ENCODE measurements around the gene KIAA1210.

KIAA1210 gene

GRCh38 chrX:119121341-119121740 lies 6.3 kb downstream of the KIAA1210 start:
- peaks cover 3% of the 10 kb centered on the region for H3K27me3 Mint-ChIP-seq (ENCODE audit: low read depth)
- H3K4me3 Mint-ChIP-seq: no peak overlapping the region
- H3K9me3 Mint-ChIP-seq: no peaks in the 10 kb centered on the region
- H3K4me1 Mint-ChIP-seq (ENCODE audit: low read depth): no peaks in the 10 kb centered on the region
- no peak overlapping the region for H3K27ac Mint-ChIP-seq
- no peaks in the 10 kb centered on the region for H3K36me3 Mint-ChIP-seq (ENCODE audit: low read depth)

GRCh38 chrX:119118780-119119395 lies 8.7 kb downstream of the KIAA1210 start:
- H3K4me1 Mint-ChIP-seq (ENCODE audit: low read depth): no peaks in the 10 kb centered on the region
- no peaks in the 10 kb centered on the region for H3K9me3 Mint-ChIP-seq
- H3K4me3 Mint-ChIP-seq: no peak overlapping the region
- H3K27me3 Mint-ChIP-seq (ENCODE audit: low read depth): peaks cover 3% of the 10 kb centered on the region
- H3K36me3 Mint-ChIP-seq (ENCODE audit: low read depth): no peaks in the 10 kb centered on the region
- no peak overlapping the region for H3K27ac Mint-ChIP-seq

- no peak overlapping the region for H3K27ac Mint-ChIP-seq
- H3K27me3 Mint-ChIP-seq (ENCODE audit: low read depth): peaks cover 3% of the 10 kb centered on the region
- no peak overlapping the region for H3K4me3 Mint-ChIP-seq
Measured at GRCh38 chrX:119107206-119107605, 20.4 kb downstream of the KIAA1210 start.

GRCh38 chrX:119105826-119106225 lies 21.8 kb downstream of the KIAA1210 start:
- Mint-ChIP-seq H3K36me3 (ENCODE audit: low read depth) (no peaks in the 10 kb centered on the region), H3K27me3 (ENCODE audit: low read depth) (peaks cover 3% of the 10 kb centered on the region)

More at GRCh38 chrX:119107206-119107605, 20.4 kb downstream of the KIAA1210 start:
- Mint-ChIP-seq H3K4me1 (ENCODE audit: low read depth) (no peaks in the 10 kb centered on the region), H3K9me3 (no peaks in the 10 kb centered on the region), H3K36me3 (ENCODE audit: low read depth) (no peaks in the 10 kb centered on the region)

GRCh38 chrX:119101168-119101567 lies 26.4 kb downstream of the KIAA1210 start:
- Mint-ChIP-seq H3K4me1 (ENCODE audit: low read depth) (no peaks in the 10 kb centered on the region), H3K36me3 (ENCODE audit: low read depth) (no peaks in the 10 kb centered on the region)

More at GRCh38 chrX:119105826-119106225, 21.8 kb downstream of the KIAA1210 start:
- Mint-ChIP-seq H3K4me3 (no peak overlapping the region), H3K4me1 (ENCODE audit: low read depth) (no peaks in the 10 kb centered on the region), H3K27ac (no peak overlapping the region), H3K9me3 (no peaks in the 10 kb centered on the region)

GRCh38 chrX:119095936-119096335 lies 31.7 kb downstream of the KIAA1210 start:
- H3K4me1 Mint-ChIP-seq (ENCODE audit: low read depth): no peaks in the 10 kb centered on the region
- no peaks in the 10 kb centered on the region for H3K36me3 Mint-ChIP-seq (ENCODE audit: low read depth)
- H3K9me3 Mint-ChIP-seq: no peaks in the 10 kb centered on the region
- no peak overlapping the region for H3K27ac Mint-ChIP-seq
- no peak overlapping the region for H3K4me3 Mint-ChIP-seq
- no peaks in the 10 kb centered on the region for H3K27me3 Mint-ChIP-seq (ENCODE audit: low read depth)

More at GRCh38 chrX:119101168-119101567, 26.4 kb downstream of the KIAA1210 start:
- Mint-ChIP-seq H3K27me3 (ENCODE audit: low read depth) (peaks cover 3% of the 10 kb centered on the region), H3K4me3 (no peak overlapping the region), H3K9me3 (no peaks in the 10 kb centered on the region), H3K27ac (no peak overlapping the region)

- Mint-ChIP-seq H3K9me3 (no peaks in the 10 kb centered on the region), H3K4me3 (no peak overlapping the region), H3K27ac (no peak overlapping the region), H3K27me3 (ENCODE audit: low read depth) (no peaks in the 10 kb centered on the region), H3K36me3 (ENCODE audit: low read depth) (no peaks in the 10 kb centered on the region), H3K4me1 (ENCODE audit: low read depth) (no peaks in the 10 kb centered on the region)
Measured at GRCh38 chrX:119094819-119095218, 32.8 kb downstream of the KIAA1210 start.

GRCh38 chrX:119093991-119094735 lies 33.4 kb downstream of the KIAA1210 start:
- no peaks in the 10 kb centered on the region for H3K36me3 Mint-ChIP-seq (ENCODE audit: low read depth)
- H3K27me3 Mint-ChIP-seq (ENCODE audit: low read depth): no peaks in the 10 kb centered on the region
- H3K4me3 Mint-ChIP-seq: no peak overlapping the region
- H3K27ac Mint-ChIP-seq: no peak overlapping the region
- H3K9me3 Mint-ChIP-seq: no peaks in the 10 kb centered on the region
- no peaks in the 10 kb centered on the region for H3K4me1 Mint-ChIP-seq (ENCODE audit: low read depth)

GRCh38 chrX:119090627-119091026 lies 37.0 kb downstream of the KIAA1210 start:
- Mint-ChIP-seq H3K36me3 (ENCODE audit: low read depth) (no peaks in the 10 kb centered on the region), H3K9me3 (no peaks in the 10 kb centered on the region), H3K27me3 (ENCODE audit: low read depth) (no peaks in the 10 kb centered on the region), H3K4me3 (no peak overlapping the region), H3K27ac (no peak overlapping the region), H3K4me1 (ENCODE audit: low read depth) (no peaks in the 10 kb centered on the region)

- H3K9me3 Mint-ChIP-seq: no peaks in the 10 kb centered on the region
- no peak overlapping the region for H3K27ac Mint-ChIP-seq
- no peak overlapping the region for H3K4me3 Mint-ChIP-seq
- no peaks in the 10 kb centered on the region for H3K4me1 Mint-ChIP-seq (ENCODE audit: low read depth)
- no peaks in the 10 kb centered on the region for H3K36me3 Mint-ChIP-seq (ENCODE audit: low read depth)
- H3K27me3 Mint-ChIP-seq (ENCODE audit: low read depth): no peaks in the 10 kb centered on the region
Measured at GRCh38 chrX:119089619-119090018, 38.0 kb downstream of the KIAA1210 start.

- Mint-ChIP-seq H3K36me3 (ENCODE audit: low read depth) (no peaks in the 10 kb centered on the region), H3K9me3 (no peaks in the 10 kb centered on the region), H3K27me3 (ENCODE audit: low read depth) (no peaks in the 10 kb centered on the region), H3K27ac (no peak overlapping the region), H3K4me3 (no peak overlapping the region), H3K4me1 (ENCODE audit: low read depth) (no peaks in the 10 kb centered on the region)
Measured at GRCh38 chrX:119087121-119087520, 40.5 kb downstream of the KIAA1210 start.

- H3K27me3 Mint-ChIP-seq (ENCODE audit: low read depth): no peaks in the 10 kb centered on the region
- no peaks in the 10 kb centered on the region for H3K36me3 Mint-ChIP-seq (ENCODE audit: low read depth)
- H3K4me1 Mint-ChIP-seq (ENCODE audit: low read depth): no peaks in the 10 kb centered on the region
- H3K4me3 Mint-ChIP-seq: no peak overlapping the region
- H3K27ac Mint-ChIP-seq: no peak overlapping the region
- H3K9me3 Mint-ChIP-seq: no peaks in the 10 kb centered on the region
Measured at GRCh38 chrX:119084766-119085165, 42.8 kb downstream of the KIAA1210 start.

- H3K36me3 Mint-ChIP-seq (ENCODE audit: low read depth): no peaks in the 10 kb centered on the region
- H3K9me3 Mint-ChIP-seq: no peaks in the 10 kb centered on the region
- no peaks in the 10 kb centered on the region for H3K27me3 Mint-ChIP-seq (ENCODE audit: low read depth)
- no peak overlapping the region for H3K4me3 Mint-ChIP-seq
- H3K27ac Mint-ChIP-seq: no peak overlapping the region
- no peaks in the 10 kb centered on the region for H3K4me1 Mint-ChIP-seq (ENCODE audit: low read depth)
Measured at GRCh38 chrX:119082278-119082677, 45.3 kb downstream of the KIAA1210 start.

- H3K27me3 Mint-ChIP-seq (ENCODE audit: low read depth): no peaks in the 10 kb centered on the region
- H3K36me3 Mint-ChIP-seq (ENCODE audit: low read depth): no peaks in the 10 kb centered on the region
- H3K9me3 Mint-ChIP-seq: no peaks in the 10 kb centered on the region
Measured at GRCh38 chrX:119075270-119076025, 52.2 kb downstream of the KIAA1210 start.

GRCh38 chrX:119073911-119074310 lies 53.7 kb downstream of the KIAA1210 start:
- Mint-ChIP-seq H3K36me3 (ENCODE audit: low read depth) (no peaks in the 10 kb centered on the region), H3K9me3 (no peaks in the 10 kb centered on the region), H3K4me3 (no peak overlapping the region), H3K4me1 (ENCODE audit: low read depth) (no peaks in the 10 kb centered on the region), H3K27ac (no peak overlapping the region), H3K27me3 (ENCODE audit: low read depth) (no peaks in the 10 kb centered on the region)

More at GRCh38 chrX:119075270-119076025, 52.2 kb downstream of the KIAA1210 start:
- H3K27ac Mint-ChIP-seq: no peak overlapping the region
- no peaks in the 10 kb centered on the region for H3K4me1 Mint-ChIP-seq (ENCODE audit: low read depth)
- H3K4me3 Mint-ChIP-seq: no peak overlapping the region
